ENCODE measurements around the gene CMBL. TPM values are rescaled to one million over a fixed set of nuclear protein-coding genes. Genes with fewer than 3 reads are reported as not detected.
"Not testable (repeated sequence)": the region's sequence is repeated elsewhere in the genome, so short reads cannot be mapped to it uniquely, and the experiment has no call there.

The CMBL gene
- total RNA-seq, 2 donors from 2014 or later = 0.36 TPM; not detected in 1

GRCh38 chr5:10277773-10278630 lies 29.7 kb downstream of the CMBL start:
- H3K36me3 Mint-ChIP-seq = no peaks in the 10 kb centered on the region
- DNase-seq (ENCODE audit: low spot score) = no peak
- peaks cover 5 to 10% of the 10 kb centered on the region in 2 donors for H3K27me3 Mint-ChIP-seq
- peak in 1 of 2 donors; percentile 36 for ATAC-seq
- H3K4me1 Mint-ChIP-seq (ENCODE audit: low read depth in 2 of 2) = peaks cover 5% of the 10 kb centered on the region in 2 donors
- no peaks in the 10 kb centered on the region for H3K9me3 Mint-ChIP-seq
- H3K27ac Mint-ChIP-seq = no peak overlapping the region
- H3K4me3 Mint-ChIP-seq = no peak overlapping the region

GRCh38 chr5:10276691-10277090 lies 31.0 kb downstream of the CMBL start:
- DNase-seq (ENCODE audit: low spot score) = no peak
- peaks cover 5% of the 10 kb centered on the region in 2 donors for H3K4me1 Mint-ChIP-seq (ENCODE audit: low read depth in 2 of 2)
- no peaks in the 10 kb centered on the region for H3K36me3 Mint-ChIP-seq
- peaks cover 5 to 10% of the 10 kb centered on the region in 2 donors for H3K27me3 Mint-ChIP-seq
- no peak overlapping the region for H3K4me3 Mint-ChIP-seq
- H3K9me3 Mint-ChIP-seq = no peaks in the 10 kb centered on the region
- H3K27ac Mint-ChIP-seq = no peak overlapping the region
- no peak for ATAC-seq

GRCh38 chr5:10275991-10276390 lies 31.7 kb downstream of the CMBL start:
- ATAC-seq (no peak), DNase-seq (ENCODE audit: low spot score) (no peak)
- H3K36me3 Mint-ChIP-seq = no peaks in the 10 kb centered on the region
- no peaks in the 10 kb centered on the region for H3K9me3 Mint-ChIP-seq
- H3K4me3 Mint-ChIP-seq = no peak overlapping the region
- peaks cover 5% of the 10 kb centered on the region in 2 donors for H3K4me1 Mint-ChIP-seq (ENCODE audit: low read depth in 2 of 2)
- peaks cover 5 to 10% of the 10 kb centered on the region in 2 donors for H3K27me3 Mint-ChIP-seq
- no peak overlapping the region for H3K27ac Mint-ChIP-seq

GRCh38 chr5:10275460-10275859 lies 32.2 kb downstream of the CMBL start:
- ATAC-seq (no peak), DNase-seq (ENCODE audit: low spot score) (no peak)
- Mint-ChIP-seq H3K4me3 (no peak overlapping the region), H3K36me3 (no peaks in the 10 kb centered on the region), H3K9me3 (no peaks in the 10 kb centered on the region), H3K4me1 (ENCODE audit: low read depth in 2 of 2) (peaks cover 5% of the 10 kb centered on the region in 2 donors), H3K27ac (no peak overlapping the region), H3K27me3 (peaks cover 5 to 10% of the 10 kb centered on the region in 2 donors)

GRCh38 chr5:10272875-10273209 lies 34.9 kb downstream of the CMBL start:
- ATAC-seq; H3K27me3 Mint-ChIP-seq; H3K4me3 Mint-ChIP-seq; DNase-seq (ENCODE audit: low spot score); H3K36me3 Mint-ChIP-seq; H3K9me3 Mint-ChIP-seq; H3K27ac Mint-ChIP-seq; H3K4me1 Mint-ChIP-seq (ENCODE audit: low read depth in 2 of 2): not testable (repeated sequence)

GRCh38 chr5:10272053-10272874 lies 35.4 kb downstream of the CMBL start:
- no peaks in the 10 kb centered on the region for H3K36me3 Mint-ChIP-seq
- H3K27ac Mint-ChIP-seq = no peak overlapping the region
- ATAC-seq (no peak), DNase-seq (ENCODE audit: low spot score) (no peak)
- H3K27me3 Mint-ChIP-seq = peaks cover 2 to 10% of the 10 kb centered on the region in 2 donors
- peaks cover 5 to 9% of the 10 kb centered on the region in 2 donors for H3K4me1 Mint-ChIP-seq (ENCODE audit: low read depth in 2 of 2)
- H3K9me3 Mint-ChIP-seq = no peaks in the 10 kb centered on the region
- H3K4me3 Mint-ChIP-seq = no peak overlapping the region

GRCh38 chr5:10268100-10268499 lies 39.6 kb downstream of the CMBL start:
- Mint-ChIP-seq H3K27me3 (no peaks in the 10 kb centered on the region), H3K4me3 (no peak overlapping the region), H3K27ac (no peak overlapping the region), H3K36me3 (peaks cover 14% of the 10 kb centered on the region), H3K4me1 (ENCODE audit: low read depth in 2 of 2) (peaks cover 0 to 4% of the 10 kb centered on the region in 2 donors), H3K9me3 (no peaks in the 10 kb centered on the region)
- no peak for DNase-seq (ENCODE audit: low spot score)
- no peak for ATAC-seq

GRCh38 chr5:10266839-10267238 lies 40.9 kb downstream of the CMBL start:
- no peak overlapping the region for H3K27ac Mint-ChIP-seq
- no peaks in the 10 kb centered on the region for H3K9me3 Mint-ChIP-seq
- peaks cover 0 to 4% of the 10 kb centered on the region in 2 donors for H3K4me1 Mint-ChIP-seq (ENCODE audit: low read depth in 2 of 2)
- H3K27me3 Mint-ChIP-seq = no peaks in the 10 kb centered on the region
- no peak for ATAC-seq
- no peak overlapping the region for H3K4me3 Mint-ChIP-seq
- peaks cover 26% of the 10 kb centered on the region for H3K36me3 Mint-ChIP-seq
- no peak for DNase-seq (ENCODE audit: low spot score)

- Mint-ChIP-seq H3K36me3 (peaks cover 27% of the 10 kb centered on the region), H3K27ac (no peak overlapping the region), H3K27me3 (no peaks in the 10 kb centered on the region), H3K4me1 (ENCODE audit: low read depth in 2 of 2) (peaks cover 0 to 4% of the 10 kb centered on the region in 2 donors), H3K4me3 (no peak overlapping the region), H3K9me3 (no peaks in the 10 kb centered on the region)
- DNase-seq (ENCODE audit: low spot score) (no peak), ATAC-seq (no peak)
Observed at GRCh38 chr5:10266137-10266536, 41.6 kb downstream of the CMBL start.

GRCh38 chr5:10265245-10266109 lies 42.2 kb downstream of the CMBL start:
- H3K27ac Mint-ChIP-seq = peak overlapping the region in 1 of 2 donors; percentile 25
- H3K4me3 Mint-ChIP-seq = no peak overlapping the region
- ATAC-seq (peak in 1 of 2 donors; percentile 44), DNase-seq (ENCODE audit: low spot score) (no peak)
- peaks cover 0 to 4% of the 10 kb centered on the region in 2 donors for H3K4me1 Mint-ChIP-seq (ENCODE audit: low read depth in 2 of 2)
- H3K27me3 Mint-ChIP-seq = no peaks in the 10 kb centered on the region
- no peaks in the 10 kb centered on the region for H3K9me3 Mint-ChIP-seq
- peaks cover 32% of the 10 kb centered on the region for H3K36me3 Mint-ChIP-seq

GRCh38 chr5:10264604-10265003 lies 43.1 kb downstream of the CMBL start:
- Mint-ChIP-seq H3K9me3 (no peaks in the 10 kb centered on the region), H3K27ac (peak overlapping the region in 1 of 2 donors; percentile 47), H3K4me1 (ENCODE audit: low read depth in 2 of 2) (peaks cover 5 to 8% of the 10 kb centered on the region in 2 donors), H3K36me3 (peaks cover 38% of the 10 kb centered on the region), H3K4me3 (no peak overlapping the region), H3K27me3 (no peaks in the 10 kb centered on the region)
- ATAC-seq (no peak), DNase-seq (ENCODE audit: low spot score) (no peak)

GRCh38 chr5:10262995-10263394 lies 44.7 kb downstream of the CMBL start:
- no peaks in the 10 kb centered on the region for H3K27me3 Mint-ChIP-seq
- H3K36me3 Mint-ChIP-seq = peaks cover 49% of the 10 kb centered on the region
- no peak for DNase-seq (ENCODE audit: low spot score)
- no peak for ATAC-seq
- H3K9me3 Mint-ChIP-seq = no peaks in the 10 kb centered on the region
- peaks cover 8 to 17% of the 10 kb centered on the region in 2 donors for H3K4me1 Mint-ChIP-seq (ENCODE audit: low read depth in 2 of 2)
- no peak overlapping the region for H3K4me3 Mint-ChIP-seq
- H3K27ac Mint-ChIP-seq = no peak overlapping the region

GRCh38 chr5:10262121-10262774 lies 45.5 kb downstream of the CMBL start:
- no peak for DNase-seq (ENCODE audit: low spot score)
- Mint-ChIP-seq H3K4me3 (no peak overlapping the region), H3K36me3 (peaks cover 55% of the 10 kb centered on the region), H3K9me3 (no peaks in the 10 kb centered on the region), H3K27me3 (no peaks in the 10 kb centered on the region), H3K27ac (no peak overlapping the region), H3K4me1 (ENCODE audit: low read depth in 2 of 2) (peaks cover 8 to 16% of the 10 kb centered on the region in 2 donors)
- ATAC-seq = no peak

Measured in natural killer cell treated with Interleukin-12 subunit alpha and Interleukin-12 subunit beta and Interleukin-15 and Interleukin-18, amount 100 ng/mL, for 72 hours (primary cell).